Activated T-helper 2 cell treated with anti-CD3 and anti-CD28 coated beads, Interferon-gamma antibody, Interleukin-2, Interleukin-4, amounts not matched to agents 10 μg/mL and 5 μg/mL and 100 μg/mL, durations not matched to agents 14 hours and 24 hours and 36 hours (primary cell): Measurements from ENCODE around the gene TTI1. TPM values are rescaled to one million over a fixed set of nuclear protein-coding genes. Genes with fewer than 3 reads are reported as not detected.

Experiments
- DNase-seq: peaks from one replicate; pipeline ENCODE4 v3.0.0; 2021; ENCODE audit warnings: low spot score
- H3K27ac Mint-ChIP-seq: one replicate; pipeline ENCODE4 v1.8.0; 2021; ENCODE audit warnings: mixed read lengths
- H3K27me3 Mint-ChIP-seq: one replicate; pipeline ENCODE4 v1.8.0; 2021; ENCODE audit warnings: low read depth, mixed read lengths
- H3K36me3 Mint-ChIP-seq: one replicate; pipeline ENCODE4 v1.8.0; 2021; ENCODE audit warnings: low read depth, mixed read lengths
- H3K4me1 Mint-ChIP-seq: one replicate; pipeline ENCODE4 v1.8.0; 2021; ENCODE audit warnings: low read depth, mixed read lengths
- H3K4me3 Mint-ChIP-seq: one replicate; pipeline ENCODE4 v1.8.0; 2021; ENCODE audit warnings: low read depth, mild to moderate bottlenecking, moderate library complexity, mixed read lengths
- H3K9me3 Mint-ChIP-seq: one replicate; pipeline ENCODE4 v1.8.0; 2021; ENCODE audit warnings: mixed read lengths
- intact Hi-C: fragments of 100-400 bp; cut with micrococcal nuclease; formaldehyde crosslinking; loops from one replicate; pipeline ENCODE4 v1.15.1; 2023
- total RNA-seq: library from RNA; stranded (reverse); gene quantifications from 2 replicates; pipeline ENCODE4 v1.2.3, GENCODE V29; 2022

The TTI1 gene
- total RNA-seq, result 35.7 and 36.7 TPM in 2 replicates

GRCh38 chr20:38033330-38034107 is at the start of gene TTI1, which contains the start of gene RPRD1B:
Gene TTI1, minus strand, starts transcription at chr20:38033456. Its CDS starts 19,640 bp downstream, at chr20:38013816.
Gene RPRD1B, plus strand, starts transcription at chr20:38033746. Its CDS starts 202 bp downstream, at chr20:38033948.
- intact Hi-C loops, result no loop called here
- H3K9me3 Mint-ChIP-seq, result no peaks in the 10 kb centered on the region
- H3K27ac Mint-ChIP-seq, result peak within 1 kb of the TSS; percentile 98
- H3K4me1 Mint-ChIP-seq, result peaks cover 54% of the 10 kb centered on the region
- peaks cover 40% of the 10 kb centered on the region for H3K36me3 Mint-ChIP-seq
- no peaks in the 10 kb centered on the region for H3K27me3 Mint-ChIP-seq
- DNase-seq, result peak; percentile 87
- peak within 1 kb of the TSS; percentile 99 for H3K4me3 Mint-ChIP-seq

GRCh38 chr20:38082894-38083293 is 49.6 kb upstream of the TTI1 start:
- intact Hi-C loops, result no loop called here
- Mint-ChIP-seq H3K4me1 (no peaks in the 10 kb centered on the region), H3K27me3 (no peaks in the 10 kb centered on the region), H3K27ac (no peak overlapping the region), H3K4me3 (no peak overlapping the region), H3K36me3 (peaks cover 66% of the 10 kb centered on the region), H3K9me3 (peaks cover 10% of the 10 kb centered on the region)
- no peak for DNase-seq

- H3K4me1 Mint-ChIP-seq, result no peaks in the 10 kb centered on the region
- no peak for DNase-seq
- peaks cover 64% of the 10 kb centered on the region for H3K36me3 Mint-ChIP-seq
- H3K4me3 Mint-ChIP-seq, result no peak overlapping the region
- intact Hi-C loops, result no loop called here
- peaks cover 10% of the 10 kb centered on the region for H3K9me3 Mint-ChIP-seq
- H3K27me3 Mint-ChIP-seq, result no peaks in the 10 kb centered on the region
- H3K27ac Mint-ChIP-seq, result no peak overlapping the region
Observed at GRCh38 chr20:38081575-38081974, 48.3 kb upstream of the TTI1 start.

GRCh38 chr20:38079353-38079752 is 46.1 kb upstream of the TTI1 start:
- Mint-ChIP-seq H3K36me3 (peaks cover 59% of the 10 kb centered on the region), H3K4me1 (no peaks in the 10 kb centered on the region), H3K9me3 (peaks cover 10% of the 10 kb centered on the region), H3K4me3 (no peak overlapping the region), H3K27me3 (no peaks in the 10 kb centered on the region), H3K27ac (no peak overlapping the region)
- DNase-seq, result no peak
- intact Hi-C loops, result no loop called here

- DNase-seq, result no peak
- Mint-ChIP-seq H3K4me3 (no peak overlapping the region), H3K9me3 (peaks cover 10% of the 10 kb centered on the region), H3K27me3 (no peaks in the 10 kb centered on the region), H3K4me1 (peaks cover 3% of the 10 kb centered on the region), H3K36me3 (peaks cover 54% of the 10 kb centered on the region), H3K27ac (no peak overlapping the region)
- intact Hi-C loops, result no loop called here
Observed at GRCh38 chr20:38078084-38078483, 44.8 kb upstream of the TTI1 start.

- intact Hi-C loops, result no loop called here
- DNase-seq, result no peak
- H3K4me1 Mint-ChIP-seq, result peaks cover 3% of the 10 kb centered on the region
- H3K9me3 Mint-ChIP-seq, result peaks cover 10% of the 10 kb centered on the region
- H3K4me3 Mint-ChIP-seq, result no peak overlapping the region
- no peaks in the 10 kb centered on the region for H3K27me3 Mint-ChIP-seq
- H3K27ac Mint-ChIP-seq, result no peak overlapping the region
- peaks cover 64% of the 10 kb centered on the region for H3K36me3 Mint-ChIP-seq
Observed at GRCh38 chr20:38076548-38076947, 43.3 kb upstream of the TTI1 start.

GRCh38 chr20:38075161-38075998 is 42.1 kb upstream of the TTI1 start:
- DNase-seq, result no peak
- intact Hi-C loops, result no loop called here
- no peak overlapping the region for H3K27ac Mint-ChIP-seq
- peaks cover 10% of the 10 kb centered on the region for H3K9me3 Mint-ChIP-seq
- peaks cover 3% of the 10 kb centered on the region for H3K4me1 Mint-ChIP-seq
- H3K27me3 Mint-ChIP-seq, result no peaks in the 10 kb centered on the region
- peaks cover 66% of the 10 kb centered on the region for H3K36me3 Mint-ChIP-seq
- no peak overlapping the region for H3K4me3 Mint-ChIP-seq

- Mint-ChIP-seq H3K4me1 (peaks cover 3% of the 10 kb centered on the region), H3K9me3 (no peaks in the 10 kb centered on the region), H3K36me3 (peaks cover 64% of the 10 kb centered on the region), H3K27me3 (no peaks in the 10 kb centered on the region), H3K27ac (no peak overlapping the region), H3K4me3 (no peak overlapping the region)
- intact Hi-C loops, result loop anchor here (1.0 to 5.0 kb wide), 2 partner anchors 92 to 149 kb away; partner anchors contain the start of gene TGM2
- DNase-seq, result no peak
Observed at GRCh38 chr20:38073307-38074071, 40.2 kb upstream of the TTI1 start.

GRCh38 chr20:38072898-38073297 is 39.6 kb upstream of the TTI1 start:
- H3K9me3 Mint-ChIP-seq, result no peaks in the 10 kb centered on the region
- no peak for DNase-seq
- intact Hi-C loops, result loop anchor here (1.0 to 5.0 kb wide), 2 partner anchors 92 to 149 kb away; partner anchors contain the start of gene TGM2
- H3K4me3 Mint-ChIP-seq, result no peak overlapping the region
- no peak overlapping the region for H3K27ac Mint-ChIP-seq
- peaks cover 60% of the 10 kb centered on the region for H3K36me3 Mint-ChIP-seq
- H3K27me3 Mint-ChIP-seq, result no peaks in the 10 kb centered on the region
- peaks cover 3% of the 10 kb centered on the region for H3K4me1 Mint-ChIP-seq

- H3K4me3 Mint-ChIP-seq, result no peak overlapping the region
- intact Hi-C loops, result no loop called here
- peaks cover 74% of the 10 kb centered on the region for H3K36me3 Mint-ChIP-seq
- no peaks in the 10 kb centered on the region for H3K27me3 Mint-ChIP-seq
- H3K27ac Mint-ChIP-seq, result no peak overlapping the region
- DNase-seq, result no peak
- no peaks in the 10 kb centered on the region for H3K9me3 Mint-ChIP-seq
- H3K4me1 Mint-ChIP-seq, result no peaks in the 10 kb centered on the region
Observed at GRCh38 chr20:38067717-38068365, 34.6 kb upstream of the TTI1 start.

GRCh38 chr20:38066969-38067716 is 33.9 kb upstream of the TTI1 start:
- Mint-ChIP-seq H3K27me3 (no peaks in the 10 kb centered on the region), H3K27ac (no peak overlapping the region), H3K4me3 (no peak overlapping the region), H3K9me3 (no peaks in the 10 kb centered on the region), H3K4me1 (no peaks in the 10 kb centered on the region), H3K36me3 (peaks cover 67% of the 10 kb centered on the region)
- intact Hi-C loops, result no loop called here
- no peak for DNase-seq
